DMS153 treated with DMSO at 0.1 percent for 48 hours (cell line): ENCODE results near the gene PTH.

Experiments
- DNase-seq: peaks from one replicate; lab custom pipeline; 2025; ENCODE audit not compliant: unreplicated experiment; lab: John Stamatoyannopoulos, UW

The PTH gene

GRCh38 chr11:13495929-13496328, at the start of gene PTH:
Gene PTH (minus strand): TSS chr11:13495997. CDS start chr11:13492855, 3,142 bp downstream.
- DNase-seq, result no peak

DNA sequence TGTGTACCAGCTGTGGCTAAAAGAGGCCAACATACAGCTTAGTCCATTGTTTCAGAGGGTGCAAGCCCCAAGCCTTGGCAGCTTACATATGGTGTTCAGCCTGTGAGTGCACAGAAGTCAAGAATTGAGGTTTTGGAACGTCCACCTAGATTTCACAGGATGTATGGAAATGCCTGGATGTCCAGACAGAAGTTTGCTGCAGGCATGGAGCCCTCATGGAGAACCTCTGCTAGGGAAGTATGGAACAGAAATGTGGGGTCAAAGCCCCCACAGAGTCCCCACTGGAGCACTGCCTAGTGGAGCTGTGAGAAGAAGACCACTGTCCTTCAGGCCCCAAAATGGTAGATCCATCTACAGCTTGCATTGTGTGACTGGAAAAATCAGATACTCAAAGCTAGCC, 42.2 kb upstream of the PTH start:
- DNase-seq, result no peak

DNA sequence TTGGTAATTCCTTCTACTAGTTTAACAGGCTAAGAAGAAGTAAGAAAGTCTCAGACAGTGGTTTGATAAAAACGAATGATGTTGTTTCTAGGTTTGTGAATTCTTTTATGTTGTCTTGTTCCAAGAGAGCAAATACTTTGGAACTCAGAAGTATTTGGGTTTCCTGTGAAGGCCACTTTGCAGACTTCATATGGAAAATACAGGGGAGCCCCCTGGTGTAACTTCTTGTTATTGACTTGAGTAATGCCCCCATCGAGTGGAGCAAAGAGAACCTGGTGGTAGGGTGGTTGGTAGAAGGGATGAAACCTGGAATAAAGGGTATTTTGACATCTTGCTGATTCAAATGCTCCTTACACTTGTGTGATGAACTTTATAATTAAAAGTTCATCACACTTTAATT, 40.0 kb upstream of the PTH start:
- DNase-seq, result no peak

- DNase-seq, result no peak
Observed at GRCh38 chr11:13534358-13534757, 38.6 kb upstream of the PTH start.

DNA sequence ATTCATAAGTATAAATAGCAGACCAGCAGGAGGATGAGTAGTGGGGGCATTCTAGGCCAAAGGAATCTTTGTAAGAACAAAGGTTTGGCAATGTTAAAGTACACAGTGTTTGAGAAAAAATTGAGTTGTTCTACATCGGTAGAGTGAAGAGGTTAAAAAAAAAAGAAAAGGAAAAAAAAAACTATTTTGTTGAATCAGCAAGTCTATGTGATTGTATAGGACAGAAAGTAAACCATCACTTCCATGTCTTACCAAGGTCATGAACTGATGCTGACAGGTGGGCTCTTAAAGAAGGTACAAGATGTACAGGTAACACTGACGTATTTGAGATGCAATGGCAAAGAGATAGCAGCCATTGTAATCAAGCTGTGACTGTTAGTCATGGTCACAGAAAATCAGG, 29.5 kb upstream of the PTH start:
- no peak for DNase-seq

DNA sequence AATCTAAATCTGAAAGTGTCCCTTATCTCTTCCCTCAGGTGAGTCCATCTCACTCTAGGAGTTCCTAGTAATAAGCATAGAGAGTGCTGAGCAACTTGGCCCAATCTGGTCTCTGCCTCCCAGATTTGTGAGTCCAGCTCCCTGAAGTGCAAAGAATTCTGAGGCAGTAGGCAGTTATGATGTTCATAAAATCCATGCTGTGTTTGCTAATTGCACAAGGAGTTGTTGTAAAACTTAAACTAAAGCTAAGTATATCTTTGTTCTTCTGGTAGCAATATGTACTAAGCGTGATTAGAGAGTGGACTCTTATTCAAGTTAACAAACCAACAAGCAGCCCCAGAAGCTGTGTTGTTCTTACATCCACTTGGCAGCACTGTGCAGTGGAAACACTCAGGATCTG, 7.6 kb upstream of the PTH start:
- no peak for DNase-seq

DNA sequence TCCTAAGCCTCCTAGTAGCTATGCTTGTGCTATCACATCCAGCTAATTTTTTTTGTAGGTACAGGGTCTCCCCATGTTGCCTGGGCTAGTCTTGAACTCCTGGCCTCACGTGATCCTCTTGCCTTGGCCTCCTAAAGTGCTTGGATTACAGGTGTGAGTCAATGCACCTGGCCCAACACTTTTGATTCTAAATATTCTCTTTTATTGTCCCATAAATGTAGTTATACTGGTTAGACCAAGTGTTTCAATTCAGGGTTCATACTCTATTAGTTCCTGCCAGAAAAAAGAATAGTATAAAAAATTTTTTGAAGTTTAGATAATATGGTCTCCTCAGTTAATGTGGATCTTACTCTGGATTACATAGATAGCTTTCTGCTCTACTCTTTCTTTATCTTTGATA, 6.7 kb upstream of the PTH start:
- no peak for DNase-seq

GRCh38 chr11:13494051-13494450, 1.7 kb downstream of the PTH start:
- no peak for DNase-seq

DNA sequence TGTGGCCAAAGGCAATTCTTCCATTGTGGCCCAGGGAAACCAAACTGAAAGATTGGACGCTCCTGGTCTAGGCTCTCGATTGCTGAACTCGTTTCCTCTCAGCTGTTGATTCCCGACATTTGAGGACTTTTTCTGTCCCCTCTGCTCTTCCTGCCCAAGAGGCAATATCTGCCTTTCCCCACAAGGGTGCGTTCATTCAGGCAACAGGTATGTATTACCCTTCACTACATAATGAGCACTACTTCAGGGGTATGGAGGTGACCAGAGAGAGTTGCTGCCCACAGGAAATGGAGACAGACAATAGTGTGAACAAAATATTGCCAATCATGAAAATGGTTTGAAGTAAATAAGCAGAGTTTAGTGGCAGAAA, 8.2 kb downstream of the PTH start:
- DNase-seq, result peak; percentile 23

- peak; percentile 14 for DNase-seq
Observed at GRCh38 chr11:13486926-13487660, 8.7 kb downstream of the PTH start.

GRCh38 chr11:13480198-13480597, 15.6 kb downstream of the PTH start:
- no peak for DNase-seq

GRCh38 chr11:13479688-13480087, 16.1 kb downstream of the PTH start:
- no peak for DNase-seq

DNA sequence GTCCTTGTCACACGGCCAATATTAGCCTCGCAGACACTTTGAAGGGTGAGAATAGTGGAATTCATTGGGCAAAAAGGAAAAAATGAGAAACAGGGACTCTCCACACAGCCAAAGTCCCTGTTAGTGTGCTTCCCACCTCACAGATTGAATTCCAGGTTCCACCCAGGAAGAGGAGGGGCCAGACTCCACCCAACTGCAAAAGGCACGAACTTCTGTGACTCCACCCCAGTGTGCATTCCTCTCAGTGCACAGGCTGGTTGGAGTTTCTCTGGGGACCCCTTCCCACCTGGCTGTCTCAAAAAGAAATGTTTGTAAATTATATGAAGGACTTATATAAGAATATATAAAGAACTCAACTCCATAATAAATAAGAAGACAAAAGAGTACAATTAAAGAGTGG, 20.7 kb downstream of the PTH start:
- DNase-seq, result no peak

DNA sequence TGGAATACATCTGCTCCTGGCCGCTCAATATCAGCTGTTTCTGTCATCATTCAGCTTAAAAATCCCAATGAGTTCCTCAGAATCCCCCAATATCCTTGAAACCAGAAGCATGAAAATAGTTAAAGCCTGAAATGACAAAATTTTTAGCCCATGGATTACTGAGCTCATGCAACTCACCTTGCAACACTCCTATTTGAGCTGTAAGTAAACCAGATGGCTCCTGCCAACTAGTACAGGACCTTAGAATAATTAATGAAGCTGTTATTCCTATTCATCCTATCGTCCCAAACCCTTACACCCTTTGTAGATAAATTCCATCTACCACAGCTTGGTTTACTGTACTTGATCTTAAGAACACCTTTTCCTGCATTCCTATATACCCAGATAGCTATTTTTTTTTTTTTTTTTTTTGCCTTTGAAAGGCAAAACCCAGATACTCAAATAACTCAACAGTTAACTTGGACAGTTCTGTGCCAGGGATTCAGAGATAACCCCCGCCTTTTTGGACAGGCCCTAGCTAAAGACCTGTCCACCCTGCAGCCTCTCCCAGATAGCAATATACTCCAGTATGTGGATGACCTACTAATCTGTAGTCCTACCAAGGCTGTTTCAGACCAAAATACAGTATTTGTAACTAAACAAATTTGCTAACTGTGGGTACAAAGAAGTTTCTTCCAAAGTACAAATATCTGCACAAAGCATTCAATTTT, 22.6 kb downstream of the PTH start:
- DNase-seq, result no peak

GRCh38 chr11:13468750-13469149, 27.0 kb downstream of the PTH start:
- DNase-seq, result no peak

DNA sequence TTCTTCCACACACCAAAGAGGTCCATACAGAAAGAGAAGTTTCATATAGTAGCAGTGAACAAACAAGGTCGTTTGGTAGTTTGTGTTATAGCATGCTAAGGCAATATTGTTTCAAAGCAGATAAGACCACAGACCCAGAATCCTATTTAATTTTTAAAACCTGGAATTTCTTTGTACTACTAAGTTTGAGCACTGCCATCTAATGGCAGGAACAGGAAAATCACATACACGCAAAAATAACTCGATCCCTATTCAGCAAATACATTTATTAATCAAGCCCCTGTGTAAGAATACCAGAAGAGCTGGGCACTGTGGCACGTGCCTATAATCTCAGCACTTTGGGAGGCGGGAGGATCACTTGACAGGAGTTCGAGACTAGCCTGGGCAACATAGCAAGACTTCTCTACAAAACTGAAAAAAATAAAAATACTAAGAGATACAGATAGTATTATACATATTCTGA, 29.9 kb downstream of the PTH start:
- DNase-seq, result peak; percentile 28

GRCh38 chr11:13463779-13464290, 32.0 kb downstream of the PTH start:
- DNase-seq, result no peak

DNA sequence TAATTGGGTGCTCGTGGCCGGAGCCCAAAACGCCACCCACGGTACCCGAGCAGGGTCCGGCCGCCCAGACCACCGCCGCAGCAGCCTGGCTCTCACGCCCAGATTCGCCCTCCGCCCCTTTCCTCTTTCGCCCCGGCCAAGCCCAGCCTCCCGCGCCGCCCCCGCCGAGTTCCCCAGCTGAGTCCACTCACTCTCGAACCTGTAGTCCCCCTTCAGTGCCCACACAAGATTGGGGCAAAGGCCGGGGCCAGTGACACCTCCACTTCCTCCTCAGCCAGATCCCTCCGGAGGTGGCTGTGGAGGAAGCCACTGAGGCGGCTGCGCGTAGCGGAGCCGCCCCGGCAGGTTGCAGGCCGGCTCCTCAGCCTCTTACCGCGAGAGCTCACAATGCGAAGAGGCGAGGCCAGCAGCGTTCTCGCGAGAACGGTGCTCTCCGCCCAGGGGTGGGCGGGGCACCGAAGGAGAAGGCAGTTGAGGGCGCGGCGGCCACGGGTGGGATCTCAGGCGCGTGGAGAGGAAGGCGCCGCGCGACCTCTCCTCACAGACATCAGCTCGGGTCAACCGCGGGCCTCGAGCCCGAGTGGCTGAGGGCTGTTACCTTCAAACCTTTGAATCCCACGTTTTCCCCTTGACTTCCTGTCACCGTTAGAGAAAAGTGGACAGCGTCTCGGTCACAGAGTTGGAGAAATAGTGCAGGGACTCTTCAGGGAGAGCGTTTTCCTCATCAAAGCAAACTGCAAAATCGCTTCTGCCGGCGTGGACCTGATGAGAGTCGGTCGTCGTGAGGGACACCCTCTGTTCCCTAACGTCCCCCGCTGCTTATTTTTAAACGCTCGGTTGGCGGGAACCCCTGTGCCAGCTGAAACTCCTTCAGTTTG, 32.7 kb downstream of the PTH start, which contains the start of gene BTBD10:
Gene BTBD10 (minus strand): TSS at position 322 of the 878 bp plus-strand sequence. CDS start 18,098 bp downstream, outside the sequence.
- peak; percentile 86 for DNase-seq

- peak; percentile 13 for DNase-seq
Observed at GRCh38 chr11:13462311-13462900, 33.4 kb downstream of the PTH start.

DNA sequence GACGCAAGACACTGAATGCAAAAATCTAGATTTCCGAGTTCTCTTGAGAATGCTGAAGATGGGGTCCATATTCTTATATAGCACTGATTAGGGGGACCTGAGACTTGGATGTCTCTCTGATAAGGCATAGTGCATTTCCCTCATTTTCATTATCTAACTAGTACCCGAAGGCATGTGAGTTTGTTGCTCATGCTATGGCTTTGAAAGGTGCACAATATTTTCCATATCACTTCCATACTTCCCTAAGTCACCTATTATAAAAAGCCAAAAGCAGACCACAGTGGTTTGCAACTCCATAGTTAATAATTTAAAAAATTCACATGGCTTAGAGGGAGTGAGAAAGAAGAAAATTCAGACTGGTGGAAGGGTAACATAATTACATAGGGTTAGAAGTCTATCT, 34.5 kb downstream of the PTH start:
- DNase-seq, result no peak

- no peak for DNase-seq
Observed at GRCh38 chr11:13450832-13451397, 44.9 kb downstream of the PTH start.
